DMS53 treated with DMSO at 0.1 percent for 48 hours (cell line): ENCODE measurements around the gene SETD4.

Experiments used
- DNase-seq: peaks from one replicate; lab custom pipeline; 2025; ENCODE audit not compliant: unreplicated experiment; lab: John Stamatoyannopoulos, UW

The SETD4 gene

DNA sequence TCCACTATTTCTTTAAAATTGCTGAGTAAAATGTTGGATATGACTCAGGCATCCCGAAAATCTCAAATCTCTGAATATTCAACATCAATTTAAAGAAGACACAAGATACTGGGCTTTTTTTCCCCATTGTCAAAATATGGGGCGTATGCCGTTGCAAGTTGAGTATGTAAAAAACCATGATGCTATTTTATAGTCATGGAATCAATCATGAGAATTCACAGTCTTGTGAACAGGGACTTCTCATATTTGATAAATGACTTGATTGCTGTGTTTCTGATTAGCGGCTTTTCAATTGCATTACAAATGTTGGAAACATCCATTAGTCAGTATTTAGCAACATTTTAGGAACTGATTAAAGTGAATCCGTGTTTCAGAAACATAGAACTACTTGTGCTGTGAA is 45.3 kb downstream of the SETD4 start:
- no peak for DNase-seq

DNA sequence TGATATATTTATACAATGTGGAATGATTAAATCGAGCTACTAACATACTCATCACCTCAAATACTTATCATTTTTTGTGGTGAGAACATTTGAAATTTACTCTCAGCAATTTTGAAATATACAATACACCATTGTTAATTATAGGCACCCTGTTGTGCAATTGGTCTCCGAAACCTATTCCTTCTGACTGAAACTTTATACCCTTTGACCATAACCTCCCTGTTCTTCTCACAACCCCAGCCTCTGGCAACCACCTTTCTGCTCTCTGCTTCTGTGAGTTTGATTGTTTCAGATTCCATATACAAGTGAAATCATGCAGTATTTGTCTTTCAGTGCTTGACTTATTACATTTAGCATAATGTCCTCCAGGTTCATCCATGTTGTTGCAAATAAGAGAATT is 49.5 kb downstream of the SETD4 start:
- no peak for DNase-seq

GRCh38 chr21:36008505-36008904 is 51.8 kb downstream of the SETD4 start:
- DNase-seq: no peak

DNA sequence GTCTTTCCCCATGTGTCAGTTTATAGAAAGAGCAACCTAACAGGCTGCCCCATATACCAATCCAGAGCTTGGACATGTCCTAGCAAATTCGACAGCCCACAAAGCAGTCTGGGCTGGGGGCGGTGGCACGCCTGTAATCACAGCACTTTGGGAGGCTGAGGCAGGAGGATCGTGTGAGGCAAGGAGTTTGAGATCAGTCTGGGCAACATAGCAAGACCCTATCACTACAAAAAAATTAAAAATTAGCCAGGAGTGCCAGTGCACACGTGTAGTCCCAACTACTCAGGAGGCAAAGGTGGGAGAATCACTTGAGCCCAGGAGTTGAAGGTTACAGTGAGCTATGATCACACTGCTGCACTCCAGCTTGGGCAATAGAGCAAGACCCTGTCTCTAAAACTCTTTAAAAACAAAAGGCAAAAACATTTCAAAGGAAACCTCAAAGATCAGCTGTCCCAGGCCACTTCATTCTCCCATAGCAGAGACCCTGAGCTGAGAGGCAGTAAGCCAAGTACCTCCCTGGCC is 54.4 kb downstream of the SETD4 start:
- DNase-seq: no peak

- DNase-seq: no peak
Measured at GRCh38 chr21:36005018-36005417, 55.3 kb downstream of the SETD4 start.

DNA sequence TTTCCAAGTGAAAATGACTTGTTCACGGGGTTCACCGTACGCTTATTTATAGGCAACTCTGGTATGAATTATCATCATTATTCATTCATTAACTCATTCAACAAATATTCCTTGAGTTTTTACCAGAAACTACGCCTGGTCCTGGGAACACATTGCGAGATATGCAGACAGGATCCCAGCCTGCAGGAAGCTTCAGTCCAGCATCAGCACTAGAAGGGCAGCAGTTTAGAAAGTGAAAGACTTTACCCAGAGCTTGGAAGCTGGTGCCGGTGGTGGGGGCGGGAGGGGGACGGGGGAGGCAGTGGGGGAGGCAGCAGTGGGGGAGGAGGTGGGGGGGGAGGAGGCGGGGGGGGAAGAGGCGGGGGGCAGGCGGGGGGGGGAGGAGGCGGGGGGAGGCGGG is 55.9 kb downstream of the SETD4 start:
- DNase-seq: no peak

- no peak for DNase-seq
Measured at GRCh38 chr21:36003776-36004175, 56.5 kb downstream of the SETD4 start.

DNA sequence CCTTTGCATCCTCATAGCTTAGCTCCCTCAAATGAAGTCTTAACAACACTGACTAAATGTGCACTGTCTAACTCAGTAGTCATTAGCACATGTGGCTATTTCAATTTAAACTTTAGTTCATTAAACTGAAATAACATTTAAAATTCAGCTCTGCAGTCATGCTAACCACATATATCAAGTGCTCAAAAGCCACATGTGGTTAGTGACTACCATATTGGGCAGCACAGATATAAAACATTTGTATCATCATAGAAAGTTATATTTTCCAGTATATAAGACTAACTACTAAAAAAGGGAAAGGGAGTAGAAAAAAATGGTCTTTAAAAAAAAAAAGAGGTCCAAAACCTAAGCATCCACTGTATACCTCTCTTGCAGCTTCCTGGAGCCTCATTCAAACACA is 64.1 kb downstream of the SETD4 start:
- DNase-seq: no peak

DNA sequence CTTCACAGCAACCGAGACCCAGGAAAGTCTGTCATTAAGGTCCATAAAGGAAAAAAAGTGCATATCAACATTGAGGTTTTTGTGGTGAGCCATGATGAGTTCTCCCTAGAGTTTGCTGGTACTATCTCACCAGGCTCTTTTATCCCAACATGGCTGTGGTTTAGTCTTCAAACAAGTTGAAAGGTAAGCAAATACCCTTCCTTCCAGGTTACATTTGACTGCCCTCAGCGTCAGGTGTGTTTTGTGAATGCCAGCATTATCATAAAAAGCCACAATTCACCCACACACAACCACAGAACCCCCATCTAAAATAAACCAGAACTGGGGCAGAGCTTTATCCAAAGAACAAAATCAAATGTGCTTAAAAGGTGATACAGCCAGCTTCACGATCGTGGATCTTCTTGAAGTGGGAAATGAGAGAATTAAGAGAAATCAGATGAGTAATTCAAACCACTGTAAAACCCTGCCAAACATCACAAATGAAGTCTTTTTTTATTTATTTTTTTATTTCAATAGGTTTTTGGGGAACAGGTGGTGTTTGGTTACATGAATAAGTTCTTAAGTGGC is 64.7 kb downstream of the SETD4 start:
- no peak for DNase-seq

- no peak for DNase-seq
Measured at GRCh38 chr21:35994613-35995012, 65.7 kb downstream of the SETD4 start.

- DNase-seq: no peak
Measured at GRCh38 chr21:35993875-35994490, 66.3 kb downstream of the SETD4 start.

- no peak for DNase-seq
Measured at GRCh38 chr21:35991131-35991530, 69.2 kb downstream of the SETD4 start.

- DNase-seq: no peak
Measured at GRCh38 chr21:35990609-35991008, 69.7 kb downstream of the SETD4 start.

GRCh38 chr21:35989138-35989735 is 71.1 kb downstream of the SETD4 start:
- DNase-seq: no peak

DNA sequence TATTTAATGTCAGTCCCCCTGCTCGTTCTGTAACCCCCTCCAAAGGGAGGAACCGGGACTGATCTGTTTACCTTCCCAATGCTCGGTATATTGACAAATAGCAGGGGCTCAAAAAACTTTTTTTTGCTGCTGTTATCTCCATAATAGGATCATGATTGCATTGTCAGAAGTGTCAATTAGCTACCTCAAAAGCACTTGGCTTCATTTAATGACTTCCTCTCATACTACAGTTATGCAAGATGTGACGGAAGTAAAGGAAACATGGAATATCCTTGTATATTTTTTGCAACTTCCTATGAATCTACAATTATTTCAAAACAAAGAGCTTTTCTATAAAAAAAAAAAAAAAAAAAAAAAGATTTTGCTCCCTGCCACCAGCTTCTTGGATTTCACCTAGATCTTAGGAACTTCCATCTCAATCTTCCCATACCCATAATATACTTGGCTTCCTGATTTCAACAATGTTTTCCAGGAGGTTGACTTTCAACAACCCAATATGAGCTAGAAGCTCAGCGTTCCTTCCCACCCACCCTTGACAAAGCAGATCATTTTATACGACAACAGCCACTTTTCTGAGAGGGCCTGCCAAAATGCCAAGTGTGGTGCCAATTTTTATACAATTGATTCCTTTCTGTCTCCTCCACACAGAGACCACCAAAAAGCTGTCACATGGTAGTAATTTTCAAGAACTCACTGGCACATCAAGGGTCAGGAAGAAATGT is 71.7 kb downstream of the SETD4 start:
- no peak for DNase-seq

- no peak for DNase-seq
Measured at GRCh38 chr21:35987475-35987874, 72.9 kb downstream of the SETD4 start.

DNA sequence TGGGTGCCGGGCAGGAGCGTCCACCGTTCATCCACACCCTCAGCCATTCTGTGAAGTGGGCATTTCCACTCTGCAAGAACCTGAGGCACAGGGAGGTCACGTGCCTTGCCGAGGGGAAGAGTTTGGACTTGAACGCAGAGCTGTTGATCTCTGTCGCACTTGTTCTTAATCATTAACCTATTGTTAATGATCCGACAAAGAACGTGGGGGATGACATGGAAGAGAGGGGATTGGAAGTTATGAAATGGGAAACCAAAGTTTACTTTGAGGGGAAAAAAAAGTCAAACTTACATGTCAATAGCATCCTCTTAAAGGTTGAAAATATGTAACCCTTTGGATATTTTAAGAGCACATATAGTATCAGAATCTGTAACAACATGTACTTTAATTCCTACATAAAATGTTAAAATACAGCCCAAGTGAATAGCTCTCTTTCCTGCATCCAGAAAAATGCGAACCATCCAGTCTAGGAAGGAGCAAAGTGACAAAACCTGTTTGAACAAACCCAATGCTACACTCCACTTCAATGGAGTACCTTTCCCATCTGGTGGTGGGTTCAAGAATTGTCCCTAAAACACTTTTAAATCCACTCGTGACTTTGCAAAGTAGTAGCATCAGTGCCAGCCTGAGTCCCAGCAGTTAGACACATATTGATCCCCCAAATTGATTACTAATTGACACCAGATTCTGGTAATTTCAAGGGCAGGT is 75.5 kb downstream of the SETD4 start:
- DNase-seq: no peak
